CD14-positive monocyte (primary cell): ENCODE results near the gene POTEH. TPM values are rescaled to one million over a fixed set of nuclear protein-coding genes. Genes with fewer than 3 reads are reported as not detected.
"Not testable (repeated sequence)": the region's sequence is repeated elsewhere in the genome, so short reads cannot be mapped to it uniquely, and the experiment has no call there.

Experiments
- DNase-seq, 3 donors: peaks; one replicate each; pipeline ENCODE4 v3.0.0-alpha.2; 2011 to 2022
- H2AFZ ChIP-seq: 2 replicates; pipeline ENCODE4 v1.6.0; 2012; ENCODE audit warnings: mild to moderate bottlenecking, low read depth, low read length, inconsistent platforms; ENCODE audit not compliant: insufficient read depth, poor library complexity, severe bottlenecking
- H3K27ac ChIP-seq, 2 donors: 1 replicate in 1 of 2; 2 replicates in 1 of 2; pipeline ENCODE4 v1.5.1; 2012 to 2013; ENCODE audit warnings: low read length in 2 of 2, control low read depth in 1 of 2, inconsistent platforms in 1 of 2, low read depth in 1 of 2, mild to moderate bottlenecking in 1 of 2
- H3K27me3 ChIP-seq, 2 donors: one replicate each; pipeline versions ENCODE4 v1.6.0 to v1.6.1; 2011 to 2013; ENCODE audit warnings: low read length in 2 of 2; ENCODE audit not compliant: control insufficient read depth in 2 of 2, insufficient read depth in 2 of 2
- H3K36me3 ChIP-seq, 2 donors: replicated peaks in 1 of 2; 1 replicate in 1 of 2; 2 replicates in 1 of 2; pipeline versions ENCODE4 v1.5.1 to v1.6.1; 2012 to 2013; ENCODE audit warnings: low read length in 2 of 2, control low read depth in 1 of 2, inconsistent platforms in 1 of 2, mild to moderate bottlenecking in 1 of 2; ENCODE audit not compliant: insufficient read depth in 2 of 2, control insufficient read depth in 1 of 2
- H3K4me1 ChIP-seq, 2 donors: 1 replicate in 1 of 2; 2 replicates in 1 of 2; pipeline versions ENCODE4 v1.5.1 to v1.6.1; 2012 to 2013; ENCODE audit warnings: low read length in 2 of 2, control low read depth in 1 of 2, inconsistent platforms in 1 of 2, mild to moderate bottlenecking in 1 of 2, moderate library complexity in 1 of 2; ENCODE audit not compliant: insufficient read depth in 2 of 2, control insufficient read depth in 1 of 2
- H3K4me2 ChIP-seq: replicated peaks from 2 replicates; pipeline ENCODE3; 2012; ENCODE audit warnings: low read length, moderate library complexity, mild to moderate bottlenecking; ENCODE audit not compliant: poor library complexity, severe bottlenecking; ENCODE audit errors: extremely low read depth
- H3K4me3 ChIP-seq, 3 experiments: fragments of 200-600 bp in 1 of 3; sonication (generic) in 1 of 3; replicated peaks in 1 of 3; 1 replicate in 2 of 3; 2 replicates in 1 of 3; pipeline ENCODE4 v1.5.1; 2011 to 2013; ENCODE audit warnings: low read length in 3 of 3, mild to moderate bottlenecking in 3 of 3, control low read depth in 2 of 3, low read depth in 2 of 3, inconsistent platforms in 1 of 3, moderate library complexity in 1 of 3
- H3K79me2 ChIP-seq: 2 replicates; pipeline ENCODE4 v1.6.0; 2012; ENCODE audit warnings: mild to moderate bottlenecking, control low read depth, inconsistent platforms, low read length, moderate library complexity; ENCODE audit not compliant: insufficient read depth
- H3K9ac ChIP-seq: 2 replicates; pipeline ENCODE4 v1.6.0; 2017; ENCODE audit warnings: low read length, mild to moderate bottlenecking; ENCODE audit not compliant: insufficient read depth, poor library complexity, severe bottlenecking
- H3K9me3 ChIP-seq, 2 donors: replicated peaks in 1 of 2; 1 replicate in 1 of 2; 2 replicates in 1 of 2; pipeline versions ENCODE4 v1.5.1 to v1.6.1; 2012 to 2013; ENCODE audit warnings: low read length in 2 of 2, control low read depth in 1 of 2; ENCODE audit not compliant: control insufficient read depth in 1 of 2, insufficient read depth in 1 of 2
- H4K20me1 ChIP-seq: 2 replicates; pipeline ENCODE4 v1.6.0; 2012; ENCODE audit warnings: mild to moderate bottlenecking, low read length, control low read depth, moderate library complexity; ENCODE audit not compliant: insufficient read depth
- H3K27ac Mint-ChIP-seq, 7 donors: one replicate each; pipeline ENCODE4 v1.8.0; 2020; ENCODE audit warnings: mild to moderate bottlenecking in 7 of 7, mixed read lengths in 7 of 7, moderate library complexity in 6 of 7, inconsistent platforms in 2 of 7
- H3K27me3 Mint-ChIP-seq, 3 donors: one replicate each; pipeline ENCODE4 v1.8.0; 2021 to 2022; ENCODE audit warnings: low read depth in 3 of 3, mild to moderate bottlenecking in 3 of 3, mixed read lengths in 3 of 3, moderate library complexity in 3 of 3, inconsistent platforms in 1 of 3
- H3K36me3 Mint-ChIP-seq, 2 donors: one replicate each; pipeline ENCODE4 v1.8.0; 2020; ENCODE audit warnings: mixed read lengths in 2 of 2, inconsistent platforms in 1 of 2, mild to moderate bottlenecking in 1 of 2
- H3K4me1 Mint-ChIP-seq: one replicate; pipeline ENCODE4 v1.8.0; 2020; ENCODE audit warnings: mild to moderate bottlenecking, mixed read lengths
- H3K4me3 Mint-ChIP-seq, 2 donors: one replicate each; pipeline ENCODE4 v1.8.0; 2020; ENCODE audit warnings: mild to moderate bottlenecking in 2 of 2, mixed read lengths in 2 of 2, moderate library complexity in 1 of 2
- H3K9me3 Mint-ChIP-seq, 7 donors: one replicate each; pipeline ENCODE4 v1.8.0; 2020 to 2022; ENCODE audit warnings: mixed read lengths in 7 of 7, mild to moderate bottlenecking in 6 of 7, moderate library complexity in 6 of 7, inconsistent platforms in 2 of 7
- WGBS: methylation state at CpG from one replicate; pipeline ENCODE4 v1.1.5; 2013; ENCODE audit warnings: missing lambda C conversion rate; ENCODE audit not compliant: insufficient coverage; 5-methylcytosine and 5-hydroxymethylcytosine counted together
- intact Hi-C, 2 donors: fragments of 100-400 bp; cut with micrococcal nuclease; formaldehyde crosslinking; loops; one replicate each; pipeline versions ENCODE4 v1.15.0 to v1.15.1; 2023
- polyA minus RNA-seq: library from RNA; depleted of rRNA, polyadenylated mRNA; stranded (reverse); fragments of >200 nt; gene quantifications from 2 replicates; pipeline ENCODE4 v1.2.3, GENCODE V29; 2012
- polyA plus RNA-seq, 3 donors: library from polyadenylated mRNA; depleted of rRNA in 1 of 3; unstranded in 2 of 3; stranded (reverse) in 1 of 3; fragments of 300-500 nt in 2 of 3; fragments of >200 nt in 1 of 3; fragmentation: Illumina TruSeq in 2 of 3; gene quantifications; 1 replicate in 2 of 3; 2 replicates in 1 of 3; pipeline ENCODE4 v1.2.3, GENCODE V29; 2012 to 2021
- total RNA-seq, 12 experiments: library from RNA in 1 of 12; stranded (reverse) in 1 of 12; fragments of 120-200 nt in 1 of 12; gene quantifications; one replicate each; pipeline ENCODE4 v1.2.4 and lab custom pipeline; 2013 to 2026; ENCODE audit warnings: mixed read lengths in 6 of 12, inconsistent platforms in 1 of 12

POTEH gene
- total RNA-seq (2013), result not detected
- not detected for polyA plus RNA-seq
- polyA minus RNA-seq, result not detected in 2 replicates
- 0 to 0.45 (median 0) reads per million in 11 experiments for total RNA-seq (lab: John Stamatoyannopoulos, UW)

DNA sequence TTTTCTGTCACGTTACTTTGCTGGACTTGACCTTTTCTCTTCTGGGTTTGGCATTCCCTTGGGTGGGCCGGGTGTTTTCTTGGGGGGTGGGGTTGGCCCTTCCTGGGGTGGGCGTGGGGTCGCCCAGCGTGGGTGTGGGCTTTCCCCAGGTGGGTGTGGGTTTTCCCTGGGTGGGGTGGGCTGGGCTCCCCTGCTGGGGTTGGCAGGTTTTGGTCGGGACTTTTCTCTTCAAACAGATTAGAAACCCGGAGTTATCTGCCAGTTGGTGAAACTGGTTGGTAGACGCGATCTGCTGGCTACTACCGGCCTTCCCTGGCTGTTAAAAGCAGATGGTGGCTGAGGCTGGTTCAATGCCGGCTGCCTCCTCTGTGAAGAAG, at the start of gene POTEH:
Gene POTEH (plus strand): TSS at position 278 of the 377 bp plus-strand sequence. CDS start 52 bp downstream, at position 330.
- H3K4me1 ChIP-seq, H3K36me3 Mint-ChIP-seq, H3K9me3 Mint-ChIP-seq, H3K27ac ChIP-seq, H3K4me3 ChIP-seq, H3K9ac ChIP-seq, H3K4me3 Mint-ChIP-seq, H4K20me1 ChIP-seq, intact Hi-C loops, H3K27ac Mint-ChIP-seq, H3K4me1 Mint-ChIP-seq, DNase-seq, H3K4me2 ChIP-seq, H2AFZ ChIP-seq, H3K27me3 Mint-ChIP-seq, H3K36me3 ChIP-seq, H3K79me2 ChIP-seq, H3K27me3 ChIP-seq: not testable (repeated sequence)
- no CpG with 5 or more reads among the region's 11 CpGs for WGBS
- H3K9me3 ChIP-seq, result peaks cover 0 to 18% of the 10 kb centered on the region in 2 donors

DNA sequence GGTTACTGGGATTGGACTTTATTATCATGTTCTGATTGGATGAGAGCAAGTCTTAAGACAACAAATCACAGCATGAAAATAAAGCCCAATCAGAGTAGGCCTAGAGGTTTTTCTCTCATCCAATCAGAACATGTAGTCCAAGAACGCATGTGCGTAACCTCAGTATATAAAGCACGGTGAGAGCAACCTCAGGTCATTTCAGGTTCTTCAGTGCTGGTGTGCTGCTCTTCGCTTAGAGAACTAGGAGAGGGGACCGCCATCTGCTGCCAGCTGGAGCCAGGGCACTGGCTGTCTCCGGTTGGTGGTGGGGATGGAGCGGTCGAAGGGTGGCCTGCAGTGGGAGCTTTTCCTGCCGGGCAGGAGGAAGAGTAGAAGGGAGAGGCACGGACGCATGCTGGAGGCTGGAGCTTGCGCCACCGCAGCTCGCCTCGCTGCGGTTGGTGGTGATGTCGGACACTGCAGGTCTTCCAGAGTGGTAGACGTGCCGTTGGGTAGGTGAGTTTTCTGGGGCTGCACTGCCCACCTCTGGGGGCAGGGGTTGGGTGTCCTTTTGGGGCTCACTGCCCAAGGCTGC, 47.5 kb upstream of the POTEH start:
- no CpG with 5 or more reads among the region's 19 CpGs for WGBS

DNA sequence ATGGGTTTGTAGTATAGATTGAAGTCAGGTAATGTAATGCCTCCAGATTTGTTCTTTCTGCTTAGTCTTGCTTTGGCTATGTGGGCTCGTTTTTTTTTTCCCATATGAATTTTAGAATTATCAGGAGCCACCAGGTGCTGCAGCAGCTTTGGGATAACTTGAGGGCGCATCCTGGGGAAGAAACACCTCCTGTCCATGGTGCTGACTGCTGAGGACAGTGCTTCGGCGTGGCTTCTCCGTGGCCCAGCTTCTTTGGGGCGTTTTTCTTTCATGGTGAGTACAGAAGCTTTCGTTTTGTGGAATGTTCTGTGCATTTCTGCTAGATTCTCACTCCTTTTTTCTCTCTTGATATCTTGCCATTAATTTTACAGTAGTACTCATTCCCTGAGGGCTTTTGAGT, 37.9 kb upstream of the POTEH start:
- H3K27ac Mint-ChIP-seq, H3K4me3 Mint-ChIP-seq, H3K79me2 ChIP-seq, H3K4me2 ChIP-seq, H3K4me3 ChIP-seq, H3K9me3 ChIP-seq, DNase-seq, H3K27ac ChIP-seq, H3K4me1 ChIP-seq, H3K4me1 Mint-ChIP-seq, intact Hi-C loops, H2AFZ ChIP-seq, H3K27me3 Mint-ChIP-seq, H3K27me3 ChIP-seq, H3K36me3 Mint-ChIP-seq, H3K9ac ChIP-seq, H4K20me1 ChIP-seq, H3K9me3 Mint-ChIP-seq, H3K36me3 ChIP-seq: not testable (repeated sequence)
- WGBS, result no CpG with 5 or more reads among the region's 7 CpGs

More for the DNA sequence above, 47.5 kb upstream of the POTEH start:
- H3K4me1 ChIP-seq, H3K4me3 Mint-ChIP-seq, H3K27ac ChIP-seq, intact Hi-C loops, H3K27me3 Mint-ChIP-seq, H4K20me1 ChIP-seq, H3K9ac ChIP-seq, DNase-seq, H3K36me3 ChIP-seq, H3K4me3 ChIP-seq, H2AFZ ChIP-seq, H3K27me3 ChIP-seq, H3K27ac Mint-ChIP-seq, H3K36me3 Mint-ChIP-seq, H3K9me3 ChIP-seq, H3K4me1 Mint-ChIP-seq, H3K4me2 ChIP-seq, H3K79me2 ChIP-seq: not testable (repeated sequence)
- H3K9me3 Mint-ChIP-seq, result peaks cover 0 to 12% (median 3%) of the 10 kb centered on the region in 7 donors

DNA sequence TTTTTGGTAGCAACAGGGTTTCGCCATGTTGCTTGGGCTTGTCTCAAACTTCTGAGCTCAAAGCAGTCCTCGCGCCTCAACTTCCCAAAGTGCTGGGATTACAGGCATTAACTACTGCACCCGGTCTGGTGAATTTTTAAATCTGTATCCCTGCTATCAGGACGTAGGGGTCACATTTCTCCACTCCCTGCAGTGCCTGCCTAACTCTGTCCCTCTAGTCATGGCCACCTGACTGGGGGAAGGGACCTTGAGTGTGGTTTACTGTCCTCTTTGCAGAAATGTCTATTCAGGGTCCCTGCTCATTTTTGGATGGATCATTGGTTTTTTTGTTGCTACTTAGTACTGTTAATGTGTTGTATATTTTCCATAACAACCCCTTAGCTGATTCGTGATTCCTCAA, 37.1 kb upstream of the POTEH start:
- H3K9me3 ChIP-seq, H3K4me3 ChIP-seq, H3K9me3 Mint-ChIP-seq, H4K20me1 ChIP-seq, H3K4me1 ChIP-seq, H3K4me1 Mint-ChIP-seq, H3K36me3 ChIP-seq, H2AFZ ChIP-seq, H3K27me3 Mint-ChIP-seq, intact Hi-C loops, H3K27ac Mint-ChIP-seq, H3K4me3 Mint-ChIP-seq, H3K4me2 ChIP-seq, H3K27me3 ChIP-seq, H3K79me2 ChIP-seq, H3K36me3 Mint-ChIP-seq, DNase-seq, H3K27ac ChIP-seq, H3K9ac ChIP-seq: not testable (repeated sequence)
- WGBS, result no CpG with 5 or more reads among the region's 6 CpGs
